HEK293 (cell line): Measurements from ENCODE around the gene HOXC11.

Experiments
- CTCF ChIP-seq: fragments of 450-650 bp; formaldehyde crosslinking; IDR thresholded peaks from 2 replicates; pipeline ENCODE4 v1.5.1; 2016; ENCODE audit warnings: missing biosample characterization, missing genetic modification characterization
- ZNF114 ChIP-seq: fragments of 450-650 bp; formaldehyde crosslinking; IDR thresholded peaks from 2 replicates; pipeline ENCODE4 v1.5.0; 2017; ENCODE audit warnings: missing biosample characterization, missing genetic modification characterization
- ZNF155 ChIP-seq: fragments of 450-650 bp; formaldehyde crosslinking; IDR thresholded peaks from 2 replicates; pipeline ENCODE4 v1.5.1; 2016; ENCODE audit warnings: missing biosample characterization, missing genetic modification characterization
- TF ChIP-seq, protein P1 (sequence below): fragments of 450-650 bp; formaldehyde crosslinking; IDR thresholded peaks from 2 replicates; pipeline ENCODE4 v1.5.1; 2017; ENCODE audit warnings: missing biosample characterization, missing genetic modification characterization

DNA sequence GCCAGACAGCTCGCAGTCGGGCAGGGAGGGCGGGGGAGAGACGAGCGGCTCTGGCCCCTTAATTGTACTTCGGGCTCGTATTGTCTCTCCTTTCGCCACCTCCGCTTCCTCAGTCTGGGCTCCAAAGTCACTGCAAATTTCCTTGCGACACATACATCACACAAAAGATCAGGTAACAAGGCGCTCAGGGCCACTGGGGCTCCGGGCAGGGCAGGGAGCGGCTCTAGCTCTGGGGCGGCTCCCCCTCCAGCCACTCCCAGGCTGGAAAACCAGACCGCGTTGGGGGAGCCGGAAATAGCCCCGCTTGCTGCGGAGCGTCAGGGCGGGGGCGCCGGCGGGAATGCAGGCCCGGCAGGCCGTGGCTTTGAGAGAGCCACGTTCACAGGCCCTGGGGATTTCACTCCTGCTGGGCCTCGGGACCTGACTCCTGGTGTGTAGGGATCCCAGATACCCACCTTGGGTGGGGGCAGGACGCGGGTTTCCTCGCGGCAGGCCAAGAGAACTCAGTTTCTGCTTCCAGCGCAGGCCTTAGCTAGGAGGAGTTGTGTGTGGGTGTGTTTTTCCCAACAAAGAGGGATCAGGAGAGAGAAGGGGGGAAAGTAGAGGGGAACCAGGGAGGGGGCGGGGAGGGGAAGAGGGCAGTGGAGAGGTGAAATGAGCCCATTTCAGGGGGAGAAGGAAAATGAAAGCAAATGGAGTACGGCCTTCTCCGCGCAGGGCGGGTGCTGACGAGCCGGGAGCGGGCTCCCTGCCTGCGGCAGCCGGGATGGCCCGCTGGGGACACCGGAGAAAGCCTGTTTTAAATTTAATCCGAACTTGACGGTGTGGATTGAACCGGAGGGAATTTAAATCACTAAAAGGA is 22.7 kb downstream of the HOXC11 start:
- no peak for TF ChIP-seq ZNF155 (tag by site-specific recombination)
- TF ChIP-seq CTCF, result no peak
- TF ChIP-seq, protein P1, sequence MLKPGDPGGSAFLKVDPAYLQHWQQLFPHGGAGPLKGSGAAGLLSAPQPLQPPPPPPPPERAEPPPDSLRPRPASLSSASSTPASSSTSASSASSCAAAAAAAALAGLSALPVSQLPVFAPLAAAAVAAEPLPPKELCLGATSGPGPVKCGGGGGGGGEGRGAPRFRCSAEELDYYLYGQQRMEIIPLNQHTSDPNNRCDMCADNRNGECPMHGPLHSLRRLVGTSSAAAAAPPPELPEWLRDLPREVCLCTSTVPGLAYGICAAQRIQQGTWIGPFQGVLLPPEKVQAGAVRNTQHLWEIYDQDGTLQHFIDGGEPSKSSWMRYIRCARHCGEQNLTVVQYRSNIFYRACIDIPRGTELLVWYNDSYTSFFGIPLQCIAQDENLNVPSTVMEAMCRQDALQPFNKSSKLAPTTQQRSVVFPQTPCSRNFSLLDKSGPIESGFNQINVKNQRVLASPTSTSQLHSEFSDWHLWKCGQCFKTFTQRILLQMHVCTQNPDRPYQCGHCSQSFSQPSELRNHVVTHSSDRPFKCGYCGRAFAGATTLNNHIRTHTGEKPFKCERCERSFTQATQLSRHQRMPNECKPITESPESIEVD (tag by site-specific recombination), result no peak
- TF ChIP-seq ZNF114, result no peak
